Mononuclear cell (primary cell): ENCODE data around the gene CHMP6. TPM values are rescaled to one million over a fixed set of nuclear protein-coding genes. Genes with fewer than 3 reads are reported as not detected.
A peak's percentile ranks its signal among the peaks of the same experiment; 100 is the strongest.

Source experiments
- H3K27me3 ChIP-seq: 2 replicates; pipeline ENCODE4 v1.6.0; 2011; ENCODE audit warnings: low read length, control low read depth; ENCODE audit not compliant: insufficient read depth
- H3K4me1 ChIP-seq: 2 replicates; pipeline ENCODE4 v1.5.1; 2011; ENCODE audit warnings: mild to moderate bottlenecking, low read length, control low read depth; ENCODE audit not compliant: insufficient read depth
- H3K4me3 ChIP-seq: 2 replicates; pipeline ENCODE4 v1.5.1; 2011; ENCODE audit warnings: mild to moderate bottlenecking, low read length, moderate library complexity
- H3K9me3 ChIP-seq: 2 replicates; pipeline ENCODE4 v1.5.1; 2011; ENCODE audit warnings: low read depth, mild to moderate bottlenecking, control low read depth, low read length
- total RNA-seq: library from RNA; depleted of rRNA; stranded (reverse); fragments of >200 nt; gene quantifications from one replicate; pipeline ENCODE4 v1.2.3, GENCODE V29; 2012

The CHMP6 gene
- total RNA-seq, 1 donor: 14.4 TPM

- no peaks in the 10 kb centered on the region for H3K9me3 ChIP-seq
- no peaks in the 10 kb centered on the region for H3K4me1 ChIP-seq
- H3K4me3 ChIP-seq: no peak overlapping the region
- no peaks in the 10 kb centered on the region for H3K27me3 ChIP-seq
Measured at GRCh38 chr17:80979547-80980378, 11.9 kb upstream of the CHMP6 start.

- Histone ChIP-seq H3K27me3 (no peaks in the 10 kb centered on the region), H3K4me3 (no peak overlapping the region)
Measured at GRCh38 chr17:80980397-80981061, 11.1 kb upstream of the CHMP6 start.

GRCh38 chr17:80981062-80981902 lies 10.4 kb upstream of the CHMP6 start:
- H3K4me3 ChIP-seq: no peak overlapping the region
- H3K9me3 ChIP-seq: no peaks in the 10 kb centered on the region
- H3K4me1 ChIP-seq: no peaks in the 10 kb centered on the region
- H3K27me3 ChIP-seq: no peaks in the 10 kb centered on the region

More at GRCh38 chr17:80980397-80981061, 11.1 kb upstream of the CHMP6 start:
- H3K9me3 ChIP-seq: no peaks in the 10 kb centered on the region
- H3K4me1 ChIP-seq: no peaks in the 10 kb centered on the region

- H3K27me3 ChIP-seq: no peaks in the 10 kb centered on the region
- no peak overlapping the region for H3K4me3 ChIP-seq
- H3K9me3 ChIP-seq: no peaks in the 10 kb centered on the region
- H3K4me1 ChIP-seq: peaks cover 4% of the 10 kb centered on the region
Measured at GRCh38 chr17:80981929-80982425, 9.7 kb upstream of the CHMP6 start.

- Histone ChIP-seq H3K4me3 (no peak overlapping the region), H3K9me3 (no peaks in the 10 kb centered on the region), H3K4me1 (peaks cover 8% of the 10 kb centered on the region), H3K27me3 (no peaks in the 10 kb centered on the region)
Measured at GRCh38 chr17:80982426-80982974, 9.1 kb upstream of the CHMP6 start.

- Histone ChIP-seq H3K9me3 (no peaks in the 10 kb centered on the region), H3K4me1 (peaks cover 13% of the 10 kb centered on the region), H3K4me3 (no peak overlapping the region), H3K27me3 (no peaks in the 10 kb centered on the region)
Measured at GRCh38 chr17:80983545-80983944, 8.1 kb upstream of the CHMP6 start.

GRCh38 chr17:80984749-80985148 lies 6.9 kb upstream of the CHMP6 start:
- peaks cover 21% of the 10 kb centered on the region for H3K4me1 ChIP-seq
- no peaks in the 10 kb centered on the region for H3K9me3 ChIP-seq
- no peak overlapping the region for H3K4me3 ChIP-seq
- no peaks in the 10 kb centered on the region for H3K27me3 ChIP-seq

GRCh38 chr17:80986046-80986445 lies 5.6 kb upstream of the CHMP6 start:
- Histone ChIP-seq H3K27me3 (no peaks in the 10 kb centered on the region), H3K4me3 (no peak overlapping the region), H3K9me3 (no peaks in the 10 kb centered on the region), H3K4me1 (peaks cover 26% of the 10 kb centered on the region)

- peaks cover 30% of the 10 kb centered on the region for H3K4me1 ChIP-seq
- H3K27me3 ChIP-seq: no peaks in the 10 kb centered on the region
- H3K9me3 ChIP-seq: no peaks in the 10 kb centered on the region
- H3K4me3 ChIP-seq: no peak overlapping the region
Measured at GRCh38 chr17:80986816-80987475, 4.7 kb upstream of the CHMP6 start.

- H3K9me3 ChIP-seq: no peaks in the 10 kb centered on the region
- peaks cover 38% of the 10 kb centered on the region for H3K4me1 ChIP-seq
- H3K27me3 ChIP-seq: no peaks in the 10 kb centered on the region
- no peak overlapping the region for H3K4me3 ChIP-seq
Measured at GRCh38 chr17:80987941-80988461, 3.6 kb upstream of the CHMP6 start.

GRCh38 chr17:80989586-80989913 lies 2.1 kb upstream of the CHMP6 start:
- H3K9me3 ChIP-seq: no peaks in the 10 kb centered on the region
- peaks cover 46% of the 10 kb centered on the region for H3K4me1 ChIP-seq
- no peaks in the 10 kb centered on the region for H3K27me3 ChIP-seq
- H3K4me3 ChIP-seq: no peak overlapping the region

GRCh38 chr17:80990921-80991644 lies 558 bp upstream of the CHMP6 start:
- H3K4me3 ChIP-seq: peak overlapping the region; percentile 87
- peaks cover 46% of the 10 kb centered on the region for H3K4me1 ChIP-seq
- no peaks in the 10 kb centered on the region for H3K9me3 ChIP-seq
- H3K27me3 ChIP-seq: no peaks in the 10 kb centered on the region

- H3K4me1 ChIP-seq: peaks cover 38% of the 10 kb centered on the region
- H3K4me3 ChIP-seq: peak overlapping the region; percentile 87
- no peaks in the 10 kb centered on the region for H3K27me3 ChIP-seq
- H3K9me3 ChIP-seq: no peaks in the 10 kb centered on the region
Measured at GRCh38 chr17:80992077-80992947, 671 bp downstream of the CHMP6 start.
